ENCODE results near the gene SERPINA3.

DNA sequence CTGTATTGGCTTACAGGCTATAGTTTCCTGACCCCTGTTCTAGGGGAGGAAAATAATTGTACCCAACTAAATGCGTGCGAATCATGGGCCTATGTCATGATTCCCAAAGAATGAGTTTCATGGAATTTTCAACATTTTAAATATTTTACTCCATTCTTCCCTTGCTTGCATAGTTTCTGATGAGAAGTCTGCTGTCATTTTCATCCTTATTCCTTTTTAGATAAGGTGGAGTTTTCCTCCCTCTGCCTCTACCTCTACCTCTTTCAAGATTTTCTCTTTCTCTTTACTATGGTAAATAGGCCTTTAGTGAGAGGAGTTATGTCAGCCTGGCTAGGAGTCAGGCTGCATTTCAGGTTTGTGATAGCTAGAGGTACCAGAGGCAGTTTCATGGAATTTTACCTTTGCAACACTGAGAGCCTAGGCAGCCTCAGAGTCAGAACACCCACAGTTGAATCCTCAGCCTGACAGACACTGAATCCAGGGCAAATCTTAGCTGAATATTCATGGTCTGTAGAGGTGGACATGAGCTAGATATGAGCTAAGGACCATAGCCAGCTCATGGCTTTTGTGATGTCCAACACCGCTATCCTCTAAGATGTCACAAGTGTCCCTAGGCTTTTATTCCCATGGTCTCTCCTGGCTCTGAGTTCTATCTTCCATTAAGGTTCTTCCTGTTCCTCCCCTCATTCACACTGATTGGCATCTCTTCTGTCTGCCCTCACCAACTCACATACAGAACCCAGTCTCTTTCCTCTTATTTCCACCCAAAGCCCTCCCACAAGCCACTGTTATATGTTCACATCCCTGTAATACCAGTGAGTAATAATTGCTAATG, 6.0 kb downstream of the SERPINA3 start:
- TF ChIP-seq POLR2A (IDR thresholded peaks at IDR 0.05; ENCODE audit: low read length) = no peak
- TF ChIP-seq GATA1 (IDR thresholded peaks at IDR 0.05; ENCODE audit: low read depth, low read length) = no peak
